ENCODE results near the gene C2orf69. TPM values are rescaled to one million over a fixed set of nuclear protein-coding genes. Genes with fewer than 3 reads are reported as not detected.

C2orf69 gene, protein sequence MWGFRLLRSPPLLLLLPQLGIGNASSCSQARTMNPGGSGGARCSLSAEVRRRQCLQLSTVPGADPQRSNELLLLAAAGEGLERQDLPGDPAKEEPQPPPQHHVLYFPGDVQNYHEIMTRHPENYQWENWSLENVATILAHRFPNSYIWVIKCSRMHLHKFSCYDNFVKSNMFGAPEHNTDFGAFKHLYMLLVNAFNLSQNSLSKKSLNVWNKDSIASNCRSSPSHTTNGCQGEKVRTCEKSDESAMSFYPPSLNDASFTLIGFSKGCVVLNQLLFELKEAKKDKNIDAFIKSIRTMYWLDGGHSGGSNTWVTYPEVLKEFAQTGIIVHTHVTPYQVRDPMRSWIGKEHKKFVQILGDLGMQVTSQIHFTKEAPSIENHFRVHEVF
- 7.5 TPM for total RNA-seq

DNA sequence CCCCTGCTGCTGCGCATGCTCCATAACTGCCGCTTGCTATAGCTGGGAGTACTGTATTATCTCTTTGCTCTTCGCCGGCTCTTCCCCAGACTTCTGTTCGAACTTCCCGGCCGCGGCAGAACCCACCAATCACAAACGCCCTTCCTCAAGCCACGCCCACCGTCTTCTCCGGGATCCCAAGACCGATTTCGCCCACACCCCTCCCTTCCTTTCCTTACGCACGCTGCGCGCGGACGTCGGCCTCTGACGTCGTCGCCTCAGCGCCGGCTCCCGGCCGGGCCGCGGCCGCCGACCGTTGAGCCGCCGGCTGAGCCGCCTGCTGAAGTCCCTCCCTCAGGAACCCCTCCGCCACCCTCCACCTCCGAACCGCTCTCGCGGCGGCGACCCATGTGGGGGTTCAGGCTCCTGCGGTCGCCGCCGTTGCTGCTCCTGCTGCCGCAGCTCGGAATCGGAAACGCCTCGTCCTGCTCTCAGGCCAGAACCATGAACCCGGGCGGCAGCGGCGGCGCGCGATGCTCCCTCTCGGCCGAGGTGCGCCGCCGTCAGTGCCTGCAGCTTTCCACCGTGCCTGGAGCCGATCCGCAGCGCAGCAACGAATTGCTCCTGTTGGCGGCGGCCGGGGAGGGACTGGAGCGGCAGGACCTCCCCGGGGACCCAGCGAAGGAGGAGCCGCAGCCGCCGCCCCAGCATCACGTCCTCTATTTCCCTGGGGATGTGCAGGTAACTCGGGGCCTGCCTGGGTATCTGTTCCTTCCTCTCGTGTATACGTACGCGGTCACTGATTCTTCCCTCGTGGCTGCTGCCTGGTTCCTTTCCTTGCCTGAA is at the start of gene C2orf69:
TSS of gene C2orf69 (plus strand) at position 242 of the 825 bp plus-strand sequence. CDS start at position 388, 146 bp downstream.
- DNase-seq (ENCODE audit: low read depth in 2 of 3, low spot score in 2 of 3) = peak; percentile 84 to 97 (median 96)

DNA sequence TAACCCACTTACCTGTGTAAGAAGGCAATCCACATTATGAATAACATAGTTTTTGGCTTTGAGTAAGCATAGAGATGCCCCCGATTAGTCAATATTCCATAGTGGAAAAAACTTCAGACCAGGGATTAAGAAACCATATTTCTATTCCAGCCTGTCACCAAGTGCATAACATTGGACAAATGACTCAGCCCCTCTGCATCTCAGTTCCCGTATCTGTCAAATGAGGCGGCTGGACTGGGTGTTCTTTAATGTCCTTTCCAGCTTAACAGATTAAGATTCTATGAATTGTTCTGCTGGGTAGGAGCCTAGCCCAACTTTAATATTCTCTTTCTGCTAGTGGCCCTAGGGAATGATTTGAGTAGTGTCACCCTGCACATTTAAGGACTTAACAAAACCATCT is 48.3 kb upstream of the C2orf69 start:
- DNase-seq (ENCODE audit: low read depth in 2 of 3, low spot score in 2 of 3) = no peak

DNA sequence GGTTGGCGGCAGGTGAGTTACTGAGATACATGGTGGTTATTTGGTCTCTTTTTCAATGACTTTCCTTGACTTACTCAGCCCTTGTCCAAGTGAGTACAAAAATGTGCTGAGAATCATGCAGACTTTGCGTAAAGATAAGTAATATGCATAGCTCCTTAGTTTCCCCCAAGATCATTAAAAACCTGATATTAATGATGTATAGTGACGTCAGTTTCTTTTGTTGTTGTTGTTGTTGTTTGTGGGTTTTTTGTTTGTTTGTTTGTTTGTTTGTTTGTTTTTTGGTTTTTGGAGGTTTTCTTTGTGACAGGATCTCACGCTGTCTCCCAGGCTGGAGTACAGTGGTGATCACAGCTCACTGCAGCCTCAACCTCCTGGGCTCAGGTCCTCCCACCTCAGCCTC is 45.2 kb upstream of the C2orf69 start:
- DNase-seq (ENCODE audit: low read depth in 2 of 3, low spot score in 2 of 3) = no peak

DNA sequence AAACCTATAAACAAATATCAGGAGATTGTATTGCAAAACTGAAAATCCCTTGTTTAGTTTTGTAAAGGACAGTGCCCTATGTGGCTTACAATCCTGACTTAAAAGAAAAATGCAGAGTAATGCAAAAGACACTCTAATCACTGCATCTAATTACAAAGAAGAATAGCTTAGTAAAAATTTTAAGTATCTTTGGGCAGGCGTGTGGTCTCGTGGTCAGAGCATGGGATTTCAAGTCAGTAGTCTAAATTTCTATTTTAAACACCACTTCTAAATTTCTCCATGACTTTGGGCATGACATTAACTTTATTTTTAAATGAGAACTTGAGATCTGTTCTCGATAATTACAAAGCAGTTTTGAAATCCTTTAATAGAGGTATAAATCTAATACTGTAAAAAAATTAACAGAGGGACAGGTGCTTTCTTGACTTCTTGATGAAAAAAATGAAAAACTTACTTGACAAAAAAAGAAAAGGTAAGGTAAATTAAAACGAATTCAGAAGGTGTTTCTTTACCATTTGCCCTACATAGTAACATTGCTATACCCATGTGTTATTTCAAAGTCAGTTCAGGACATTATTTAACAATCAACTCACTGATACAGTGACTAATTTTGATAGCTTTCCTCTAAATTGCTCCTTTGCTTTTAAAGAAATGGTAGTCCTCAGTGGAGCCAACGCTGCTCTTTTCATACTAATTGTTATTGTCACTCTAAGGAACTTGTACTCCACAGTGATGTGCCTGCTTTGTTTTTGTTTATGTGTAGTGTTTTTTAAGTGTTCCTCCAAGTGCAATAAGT is 42.5 kb upstream of the C2orf69 start:
- no peak for DNase-seq (ENCODE audit: low read depth in 2 of 3, low spot score in 2 of 3)

DNA sequence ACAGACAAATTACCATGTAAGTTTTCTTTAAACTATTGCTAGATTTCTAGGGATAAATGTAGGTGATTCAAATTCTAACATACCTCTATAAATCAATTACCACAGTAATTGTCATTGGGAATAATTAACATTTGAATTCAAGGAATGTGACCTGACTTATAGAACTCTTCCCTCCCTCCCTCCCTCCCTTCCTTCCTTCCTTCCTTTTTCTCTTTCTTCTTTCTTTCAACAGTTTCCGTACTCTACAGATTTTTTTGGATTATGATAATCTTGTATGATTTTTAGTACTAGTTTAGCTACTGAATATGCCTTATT is 41.9 kb upstream of the C2orf69 start:
- no peak for DNase-seq (ENCODE audit: low read depth in 2 of 3, low spot score in 2 of 3)

DNA sequence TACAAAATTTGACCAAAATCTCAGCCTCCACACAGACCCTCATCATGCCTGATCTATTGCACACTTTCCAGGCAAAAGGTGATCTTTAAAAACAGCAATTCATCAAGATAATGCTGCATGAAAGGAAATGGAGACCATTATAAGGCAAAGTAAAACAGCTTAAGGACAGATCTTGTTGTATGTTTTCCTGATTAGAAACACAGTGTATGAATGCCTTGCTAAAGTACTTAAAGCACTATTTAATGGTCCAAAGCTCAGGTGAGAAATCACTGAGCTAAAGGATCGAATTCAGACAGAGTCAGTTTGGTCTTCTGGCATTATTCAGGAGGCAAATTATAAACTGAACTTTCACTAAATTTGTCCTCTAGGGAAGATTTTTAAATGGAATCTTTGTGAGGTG is 41.4 kb upstream of the C2orf69 start:
- no peak for DNase-seq (ENCODE audit: low read depth in 2 of 3, low spot score in 2 of 3)

DNA sequence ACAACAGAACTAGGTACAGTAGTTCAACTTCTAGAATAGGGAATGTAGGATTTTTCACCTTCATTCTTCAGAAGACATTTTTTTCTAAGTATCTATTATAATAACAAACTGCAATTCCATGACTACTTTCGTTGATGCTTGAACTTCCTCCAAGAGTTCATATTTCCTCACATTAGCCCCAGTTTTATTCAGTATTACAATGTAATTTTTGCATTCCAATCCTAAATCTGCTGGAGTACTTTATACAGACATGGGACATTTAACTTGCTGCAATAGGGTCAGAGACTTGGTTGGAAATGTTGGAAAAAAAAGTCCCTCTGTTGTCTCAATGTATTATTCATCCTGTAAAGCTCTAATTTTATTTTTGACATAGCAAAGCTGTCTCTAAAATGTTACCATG is 40.5 kb upstream of the C2orf69 start:
- no peak for DNase-seq (ENCODE audit: low read depth in 2 of 3, low spot score in 2 of 3)

DNA sequence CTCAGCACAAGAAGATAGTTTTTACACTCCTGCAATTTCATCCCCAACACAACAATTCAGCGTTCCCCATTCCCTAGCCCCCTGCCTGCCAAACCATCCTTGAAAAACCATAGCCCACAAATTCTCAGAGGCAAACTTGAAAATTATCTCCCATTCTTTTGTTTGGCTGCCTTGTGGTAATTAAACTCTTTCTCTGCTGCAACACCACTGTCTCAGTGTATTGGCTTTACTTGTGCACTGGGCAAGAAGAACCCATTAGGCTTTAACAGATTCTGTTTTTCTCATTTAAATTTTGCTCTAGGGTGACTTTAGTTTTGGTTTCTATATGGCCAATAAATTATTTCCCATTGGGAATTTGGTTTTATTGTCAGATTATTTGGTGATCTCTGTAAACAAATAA is 36.9 kb upstream of the C2orf69 start:
- no peak for DNase-seq (ENCODE audit: low read depth in 2 of 3, low spot score in 2 of 3)

DNA sequence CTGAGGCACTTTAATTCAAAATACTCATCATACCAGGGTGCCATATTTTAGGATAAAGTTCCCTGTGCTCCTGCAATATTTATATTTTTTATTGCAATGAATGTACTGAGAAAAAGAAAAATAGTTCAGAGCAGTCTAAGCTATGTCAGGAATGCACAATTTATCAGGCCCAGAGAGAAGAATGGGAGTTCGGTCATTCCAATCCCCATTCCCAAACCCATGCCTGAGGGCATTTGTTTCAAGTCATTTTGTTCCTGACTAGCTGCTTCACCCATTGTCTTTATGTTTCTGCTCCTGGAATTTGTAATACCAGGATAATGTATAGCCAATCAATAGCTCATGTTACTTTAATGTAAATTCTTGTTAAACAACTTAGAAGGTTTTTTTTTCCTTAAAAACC is 35.7 kb upstream of the C2orf69 start:
- no peak for DNase-seq (ENCODE audit: low read depth in 2 of 3, low spot score in 2 of 3)

DNA sequence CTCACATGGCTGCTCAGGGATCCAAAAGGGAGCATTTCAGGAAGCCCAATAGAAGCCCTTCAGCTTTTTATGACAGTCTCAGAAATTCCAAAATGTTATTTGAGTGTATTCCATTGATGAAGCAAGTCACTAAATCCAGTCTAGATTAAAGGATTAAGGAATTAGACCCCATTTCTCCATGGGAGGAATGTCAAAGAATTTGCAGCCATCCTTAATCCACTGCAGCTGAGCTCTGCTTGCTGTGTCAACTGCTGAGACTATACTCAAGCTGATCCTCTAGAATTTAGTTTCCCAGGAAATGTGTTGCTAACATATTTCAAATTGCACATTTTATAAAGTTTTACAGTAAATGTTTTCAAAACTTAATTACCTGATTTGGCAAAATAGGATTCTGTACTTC is 28.4 kb upstream of the C2orf69 start:
- no peak for DNase-seq (ENCODE audit: low read depth in 2 of 3, low spot score in 2 of 3)

DNA sequence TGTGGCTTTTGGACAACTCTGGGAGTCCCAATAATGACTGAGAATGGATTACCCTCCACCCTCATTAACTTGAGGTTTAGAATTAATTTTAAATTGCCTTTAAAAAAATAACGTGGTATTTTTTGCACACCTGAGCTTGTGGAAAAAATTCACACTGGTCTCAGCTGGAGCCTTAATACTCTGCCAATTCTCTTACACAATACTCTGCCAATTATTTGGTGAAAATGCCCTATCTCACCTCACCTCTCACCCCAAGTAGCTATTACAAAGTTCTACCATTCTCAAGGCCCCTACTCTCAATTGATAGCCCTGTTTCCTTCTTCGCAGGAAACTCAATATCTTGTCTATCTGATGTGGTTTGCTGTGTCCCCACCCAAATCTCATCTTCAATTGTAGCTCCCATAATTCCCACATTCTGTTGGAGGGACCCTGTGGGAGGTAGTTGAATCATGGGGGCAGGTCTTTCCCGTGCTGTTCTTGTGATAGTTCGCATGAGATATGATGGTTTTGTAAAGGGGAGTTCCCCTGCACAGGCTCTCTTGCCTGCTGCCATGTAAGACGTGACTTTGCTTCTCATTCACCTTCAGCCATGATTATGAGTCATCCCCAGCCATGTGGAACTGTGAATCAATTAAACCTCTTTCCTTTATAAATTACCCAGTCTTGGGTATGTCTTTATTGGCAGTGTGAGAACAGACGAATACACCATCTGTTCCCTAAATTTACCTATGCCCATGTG is 27.4 kb upstream of the C2orf69 start:
- DNase-seq (ENCODE audit: low read depth in 2 of 3, low spot score in 2 of 3) = no peak

DNA sequence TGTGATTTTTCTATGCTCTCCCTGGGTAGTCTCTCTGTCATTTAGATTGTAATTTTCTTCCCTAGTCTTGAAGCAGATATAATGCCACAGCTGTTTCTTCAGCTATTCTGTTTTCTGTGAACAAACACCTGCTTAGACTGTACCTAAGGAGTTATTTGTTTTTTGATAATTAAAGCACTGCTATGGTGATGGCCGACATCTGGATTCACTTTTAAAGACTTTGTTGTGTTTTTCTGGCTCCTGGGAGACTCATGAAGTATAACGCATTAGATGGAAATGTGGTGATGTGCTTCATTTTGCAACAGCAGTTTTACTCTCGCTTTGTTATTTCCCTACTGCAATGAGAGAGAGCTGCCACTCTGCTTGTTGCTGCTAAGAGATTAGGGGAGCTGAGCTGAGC is 15.7 kb upstream of the C2orf69 start:
- no peak for DNase-seq (ENCODE audit: low read depth in 2 of 3, low spot score in 2 of 3)

DNA sequence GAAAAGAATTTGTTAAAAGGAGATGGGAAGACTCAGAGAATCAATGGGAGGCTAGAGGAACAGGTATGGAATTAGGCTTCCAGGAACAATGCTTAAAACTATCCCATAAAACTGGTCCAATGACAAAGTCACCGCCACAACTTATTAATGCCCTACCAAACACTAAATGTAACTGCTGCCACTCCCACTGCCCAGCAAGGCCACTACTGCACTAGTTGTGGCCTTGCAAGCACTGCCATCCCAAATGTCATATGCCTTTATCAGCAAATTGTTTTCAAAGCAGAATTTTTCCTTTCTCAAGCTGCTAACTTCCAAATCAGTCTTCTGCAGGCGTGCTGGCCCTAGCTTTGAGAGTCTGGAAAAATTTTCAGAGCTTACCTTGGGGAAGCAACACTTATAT is 14.5 kb upstream of the C2orf69 start:
- no peak for DNase-seq (ENCODE audit: low read depth in 2 of 3, low spot score in 2 of 3)

DNA sequence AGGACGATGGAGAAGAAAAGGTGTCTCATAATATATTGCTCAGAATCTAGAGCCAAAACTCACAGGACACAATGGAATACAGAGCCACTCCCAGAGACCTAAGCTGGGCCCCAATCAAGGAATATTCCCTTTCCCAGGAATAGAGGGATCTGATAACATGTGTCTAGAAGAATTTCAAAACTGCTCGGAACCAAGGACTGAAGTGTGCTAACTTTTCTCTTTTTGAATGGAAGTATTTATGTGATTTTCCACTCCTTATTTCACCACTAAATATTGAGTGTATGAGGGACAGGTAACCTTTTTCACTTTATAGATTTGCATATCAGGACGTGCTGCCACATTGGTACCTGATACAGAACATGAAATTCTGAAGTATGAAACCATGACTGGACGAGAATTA is 9.2 kb upstream of the C2orf69 start:
- DNase-seq (ENCODE audit: low read depth in 2 of 3, low spot score in 2 of 3) = no peak

DNA sequence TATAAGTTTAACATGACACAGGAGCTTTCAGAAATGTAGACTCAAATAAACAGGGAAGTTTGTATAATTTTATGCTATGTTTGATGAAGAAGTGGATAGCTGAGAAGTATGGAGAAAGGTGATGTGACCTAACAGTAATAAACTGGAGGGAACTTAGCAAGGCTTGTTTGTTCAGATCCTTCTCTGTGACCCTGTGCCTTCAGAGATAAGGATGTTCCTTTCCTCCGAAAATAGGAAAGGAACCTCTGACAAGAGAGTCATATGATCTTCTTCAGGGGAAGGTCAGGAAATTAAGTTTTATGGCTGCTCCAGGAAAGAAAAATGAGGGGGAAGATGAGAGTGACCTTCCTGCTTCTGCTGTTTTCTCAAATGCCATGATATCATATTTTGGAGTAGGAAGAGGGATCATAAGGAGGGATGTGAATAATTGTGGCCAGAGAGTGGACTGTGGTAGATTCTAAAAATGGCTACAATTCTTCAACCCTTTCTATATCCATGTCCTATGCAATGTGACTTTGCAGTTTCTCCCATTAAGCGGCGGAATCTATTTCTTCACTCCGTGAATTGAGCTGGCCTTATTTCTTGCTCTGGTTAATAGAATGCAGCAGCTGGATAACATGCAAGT is 8.5 kb upstream of the C2orf69 start:
- no peak for DNase-seq (ENCODE audit: low read depth in 2 of 3, low spot score in 2 of 3)

DNA sequence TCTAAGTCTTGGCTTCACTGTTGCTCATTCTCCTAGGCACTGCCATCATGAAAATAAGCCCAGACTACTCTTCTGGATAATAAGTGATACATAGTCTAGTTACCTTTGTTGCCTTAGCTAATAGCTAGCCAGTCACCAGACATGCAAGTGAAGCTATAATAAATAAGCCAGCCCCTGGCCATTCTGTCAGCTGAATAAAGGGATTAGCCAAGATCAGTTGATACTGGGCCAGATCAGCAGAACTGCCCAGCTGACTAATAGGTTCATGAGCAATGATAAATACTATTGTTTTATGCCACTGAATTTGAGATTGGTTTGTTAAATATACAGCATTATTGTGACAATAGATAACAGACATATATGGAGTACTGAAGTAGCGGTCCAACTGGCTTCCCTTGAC is 8.0 kb upstream of the C2orf69 start:
- DNase-seq (ENCODE audit: low read depth in 2 of 3, low spot score in 2 of 3) = no peak

DNA sequence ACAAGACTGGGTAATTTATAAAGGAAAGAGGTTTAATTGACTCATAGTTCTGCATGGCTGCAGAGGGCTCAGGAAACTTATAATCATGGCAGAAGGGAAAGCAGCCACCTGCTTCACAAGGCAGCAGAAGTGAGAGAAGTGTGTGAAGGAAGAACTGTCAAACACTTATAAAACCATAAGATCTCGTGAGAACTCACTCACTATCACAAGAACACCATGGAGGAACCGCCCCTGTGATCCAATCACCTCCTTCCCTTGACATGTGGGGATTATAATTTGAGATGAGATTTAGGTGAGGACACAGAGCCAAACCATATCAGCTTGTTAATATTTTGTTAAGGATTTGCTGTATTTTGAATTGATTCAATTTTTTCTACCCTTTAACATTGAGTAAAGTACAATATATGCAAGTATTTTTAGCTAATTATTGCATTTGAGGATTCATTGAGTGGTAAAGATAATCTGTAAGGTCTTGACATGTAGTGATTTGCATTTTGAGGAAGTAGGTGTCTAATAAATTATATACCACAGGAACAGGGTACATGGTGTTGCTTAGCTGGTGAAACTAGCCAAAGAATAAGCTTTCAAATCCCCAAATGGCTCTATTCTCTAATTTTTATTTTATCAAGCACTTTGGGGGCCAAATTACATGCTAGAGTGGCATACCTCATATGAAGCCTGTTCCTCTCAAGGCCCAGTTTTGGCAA is 3.9 kb upstream of the C2orf69 start:
- DNase-seq (ENCODE audit: low read depth in 2 of 3, low spot score in 2 of 3) = peak in 1 of 3 donors; percentile 35

DNA sequence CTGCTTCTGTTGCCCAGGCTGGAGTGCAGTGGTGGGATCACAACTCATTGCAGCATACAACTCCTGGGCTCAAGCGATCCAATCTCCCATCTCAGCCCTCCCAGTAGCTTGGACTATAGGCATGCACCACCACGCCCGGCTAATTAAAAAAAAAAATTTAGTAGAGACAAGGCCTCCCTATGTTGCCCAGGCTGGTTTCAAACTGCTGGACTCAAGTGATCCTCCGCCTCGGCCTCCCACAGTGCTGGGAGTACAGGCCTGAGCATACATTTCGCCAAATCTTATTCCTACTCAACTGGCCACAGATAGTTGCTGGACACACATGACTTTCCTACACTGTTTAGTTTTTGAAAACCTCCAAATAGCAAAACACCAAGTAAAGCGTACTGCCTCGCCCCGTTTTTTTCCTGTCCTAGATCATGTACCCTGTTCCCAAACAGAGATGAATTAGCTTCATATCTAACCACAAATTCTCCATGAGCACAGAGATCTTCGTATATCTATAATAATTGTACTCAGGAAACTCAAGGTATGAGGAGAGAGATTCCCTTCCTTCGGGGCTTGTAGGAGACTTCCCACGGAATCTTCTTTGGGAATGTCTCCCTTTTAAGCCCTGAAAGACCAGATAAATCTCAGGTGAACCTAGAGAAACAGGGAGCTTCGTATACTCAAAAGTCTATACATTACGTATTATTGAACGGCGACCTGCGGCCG is 598 bp upstream of the C2orf69 start:
- no peak for DNase-seq (ENCODE audit: low read depth in 2 of 3, low spot score in 2 of 3)

DNA sequence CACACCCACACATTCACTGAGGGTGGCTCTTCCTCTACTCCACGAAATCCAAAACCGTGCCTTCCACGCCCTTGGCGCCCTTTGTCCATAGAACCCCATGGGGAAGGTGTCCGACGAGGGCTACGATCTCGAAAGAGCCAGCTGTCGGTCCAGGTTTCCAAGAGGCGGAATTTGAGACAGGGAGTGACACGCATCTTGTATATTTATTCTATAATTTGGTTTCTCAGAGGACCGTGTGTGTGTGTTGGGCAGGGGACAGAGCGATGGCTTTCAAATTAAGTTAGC is 726 bp downstream of the C2orf69 start:
- no peak for DNase-seq (ENCODE audit: low read depth in 2 of 3, low spot score in 2 of 3)
